Endothelial cell of umbilical vein (primary cell): ENCODE data around the gene RBM25. TPM values are rescaled to one million over a fixed set of nuclear protein-coding genes. Genes with fewer than 3 reads are reported as not detected.

Experiments
- BruUV-seq: library from RNA; stranded (reverse); fragments of 400-500 nt; replicated peaks from 2 replicates; lab custom pipeline; 2021; lab: Mats Ljungman, UMichigan
- CTCF ChIA-PET: fragments of 300-600, 350-600 bp; sonication (Branson Sonifier 250); formaldehyde crosslinking; loops from one replicate; lab custom pipeline; 2021; ENCODE audit warnings: antibody characterized with exemption, inconsistent platforms; lab: Charles Lee
- POLR2A ChIA-PET: fragments of 300-600, 350-600 bp; sonication (Branson Sonifier 250); formaldehyde crosslinking; loops from one replicate; lab custom pipeline; 2021; ENCODE audit warnings: antibody characterized with exemption, inconsistent platforms; lab: Charles Lee
- DNase-seq: peaks from one replicate; pipeline ENCODE4 v3.0.0-alpha.2; 2011; ENCODE audit warnings: low read depth, low spot score
- FAIRE-seq: peaks from 2 replicates; lab custom pipeline; 2011; peaks lifted over from hg19 to GRCh38; lab: Jason Lieb, UNC
- H2AFZ ChIP-seq: 2 replicates; pipeline ENCODE4 v1.6.0; 2012; ENCODE audit warnings: low read depth, low read length, control low read depth, inconsistent platforms
- H3K27ac ChIP-seq: 2 replicates; pipeline ENCODE4 v1.5.1; 2011; ENCODE audit warnings: low read depth, mild to moderate bottlenecking, control low read depth, low read length, moderate library complexity; ENCODE audit not compliant: insufficient read depth
- H3K27me3 ChIP-seq, 2 experiments: 2 replicates each; pipeline versions ENCODE4 v1.6.0 to v1.6.1; 2011; ENCODE audit warnings: low read length in 2 of 2, mixed read lengths in 1 of 2; ENCODE audit not compliant: control insufficient read depth in 2 of 2, insufficient read depth in 2 of 2
- H3K36me3 ChIP-seq, 2 experiments: 2 replicates in 1 of 2; 3 replicates in 1 of 2; pipeline ENCODE4 v1.5.1; 2011; ENCODE audit warnings: low read length in 2 of 2, mild to moderate bottlenecking in 1 of 2, moderate library complexity in 1 of 2; ENCODE audit not compliant: control insufficient read depth in 2 of 2, insufficient read depth in 2 of 2; ENCODE audit errors: extremely low read depth in 1 of 2
- H3K4me1 ChIP-seq: 3 replicates; pipeline ENCODE4 v1.5.1; 2011; ENCODE audit warnings: mild to moderate bottlenecking, low read length; ENCODE audit not compliant: control insufficient read depth, insufficient read depth; ENCODE audit errors: extremely low read depth
- H3K4me2 ChIP-seq: 2 replicates; pipeline ENCODE4 v1.6.1; 2011; ENCODE audit warnings: low read length, control low read depth, mixed read lengths; ENCODE audit not compliant: insufficient read depth
- H3K4me3 ChIP-seq, 3 experiments: fragments of 200-600 bp in 1 of 3; sonication (generic), shearing (Covaris generic) in 1 of 3; replicated peaks in 1 of 3; 2 replicates each; pipeline ENCODE4 v1.5.1; 2011 to 2016; ENCODE audit warnings: control low read depth in 3 of 3, low read length in 3 of 3, mild to moderate bottlenecking in 2 of 3, inconsistent platforms in 1 of 3, low read depth in 1 of 3, moderate library complexity in 1 of 3; ENCODE audit not compliant: insufficient read depth in 1 of 3
- H3K79me2 ChIP-seq: 2 replicates; pipeline ENCODE4 v1.6.0; 2012; ENCODE audit warnings: low read length, inconsistent platforms; ENCODE audit not compliant: control insufficient read depth, insufficient read depth
- H3K9ac ChIP-seq: replicated peaks from 2 replicates; pipeline ENCODE3; 2011; ENCODE audit warnings: low read length, control low read depth; ENCODE audit not compliant: insufficient read depth; ENCODE audit errors: extremely low read depth
- H3K9me1 ChIP-seq: replicated peaks from 3 replicates; pipeline ENCODE4 v1.6.0; 2011; ENCODE audit warnings: mild to moderate bottlenecking, low read length; ENCODE audit not compliant: control insufficient read depth, insufficient read depth; ENCODE audit errors: extremely low read depth
- H3K9me3 ChIP-seq: replicated peaks from 2 replicates; pipeline ENCODE4 v1.5.1; 2012; ENCODE audit warnings: low read length, inconsistent platforms; ENCODE audit not compliant: control insufficient read depth, insufficient read depth
- H4K20me1 ChIP-seq: replicated peaks from 2 replicates; pipeline ENCODE3; 2011; ENCODE audit warnings: mild to moderate bottlenecking, low read length; ENCODE audit not compliant: control insufficient read depth, insufficient read depth; ENCODE audit errors: extremely low read depth
- EZH2 ChIP-seq: IDR thresholded peaks from 2 replicates; pipeline ENCODE4 v1.6.1; 2012; ENCODE audit warnings: borderline replicate concordance, low read depth, mild to moderate bottlenecking, moderate library complexity, low read length, inconsistent platforms; ENCODE audit not compliant: severe bottlenecking
- FOS ChIP-seq: IDR thresholded peaks from 2 replicates; pipeline ENCODE4 v1.6.1; 2011; ENCODE audit warnings: mild to moderate bottlenecking, low read length, moderate library complexity, borderline replicate concordance; ENCODE audit not compliant: insufficient read depth
- GATA2 ChIP-seq: IDR thresholded peaks from 2 replicates; pipeline ENCODE4 v1.7.0; 2011; ENCODE audit warnings: low read depth, mild to moderate bottlenecking, moderate library complexity, mixed read lengths, low read length; ENCODE audit not compliant: insufficient read length, insufficient read depth
- JUN ChIP-seq: IDR thresholded peaks from 2 replicates; pipeline ENCODE4 v1.6.1; 2011; ENCODE audit warnings: borderline replicate concordance, low read depth; ENCODE audit not compliant: insufficient read length, insufficient read depth
- MYC ChIP-seq: IDR thresholded peaks from one replicate; pipeline ENCODE4 v1.6.1; 2011; ENCODE audit warnings: mild to moderate bottlenecking, low read depth, low read length
- POLR2A ChIP-seq: IDR thresholded peaks from 2 replicates; pipeline ENCODE4 v1.6.1; 2012; ENCODE audit warnings: low read depth, mild to moderate bottlenecking, control low read depth, low read length
- POLR2AphosphoS5 ChIP-seq: IDR thresholded peaks from 2 replicates; pipeline ENCODE4 v1.6.1; 2012; ENCODE audit warnings: low read depth, mild to moderate bottlenecking, control low read depth, low read length, moderate library complexity; ENCODE audit not compliant: insufficient read depth
- dilution Hi-C: fragments of 300-500 bp; cut with MboI; formaldehyde crosslinking; loops from one replicate; pipeline ENCODE4 v1.15.0; 2019; ENCODE audit warnings: low sequenced_read_pairs; ENCODE audit not compliant: extremely low pct_ligation_motif_present
- intact Hi-C: fragments of 100-400 bp; cut with micrococcal nuclease; formaldehyde crosslinking; loops from one replicate; pipeline ENCODE4 v1.10.0; 2022
- polyA plus RNA-seq, 4 experiments: library from polyadenylated mRNA; depleted of rRNA in 3 of 4; stranded (reverse) in 3 of 4; unstranded in 1 of 4; fragments of >200 nt; gene quantifications; 2 replicates each; pipeline versions ENCODE4 v1.2.1 to v1.2.3, GENCODE V29; 2011 to 2012; ENCODE audit warnings: missing spikeins in 1 of 4
- total RNA-seq: library from RNA; stranded (reverse); gene quantifications from 2 replicates; pipeline ENCODE4 v1.2.3, GENCODE V29; 2021
- TF ChIP-seq, protein P1 (sequence below): IDR thresholded peaks from 2 replicates; pipeline ENCODE4 v1.6.1; 2011; ENCODE audit not compliant: insufficient read depth, insufficient read length
- TF ChIP-seq, protein P2 (sequence below), 2 donors: IDR thresholded peaks; 1 replicate in 1 of 2; 2 replicates in 1 of 2; pipeline ENCODE4 v1.5.1; 2011; ENCODE audit warnings: low read length in 2 of 2, mild to moderate bottlenecking in 2 of 2, moderate library complexity in 2 of 2, control low read depth in 1 of 2, inconsistent platforms in 1 of 2, low read depth in 1 of 2; ENCODE audit not compliant: insufficient read depth in 1 of 2; ENCODE audit errors: extremely low read depth in 1 of 2

Gene RBM25
- total and polyA plus RNA-seq, 2 donors (not counting 3 experiments of a cell fraction or from before 2014, with no cell fraction given) = 20.6 to 86.1 TPM

DNA sequence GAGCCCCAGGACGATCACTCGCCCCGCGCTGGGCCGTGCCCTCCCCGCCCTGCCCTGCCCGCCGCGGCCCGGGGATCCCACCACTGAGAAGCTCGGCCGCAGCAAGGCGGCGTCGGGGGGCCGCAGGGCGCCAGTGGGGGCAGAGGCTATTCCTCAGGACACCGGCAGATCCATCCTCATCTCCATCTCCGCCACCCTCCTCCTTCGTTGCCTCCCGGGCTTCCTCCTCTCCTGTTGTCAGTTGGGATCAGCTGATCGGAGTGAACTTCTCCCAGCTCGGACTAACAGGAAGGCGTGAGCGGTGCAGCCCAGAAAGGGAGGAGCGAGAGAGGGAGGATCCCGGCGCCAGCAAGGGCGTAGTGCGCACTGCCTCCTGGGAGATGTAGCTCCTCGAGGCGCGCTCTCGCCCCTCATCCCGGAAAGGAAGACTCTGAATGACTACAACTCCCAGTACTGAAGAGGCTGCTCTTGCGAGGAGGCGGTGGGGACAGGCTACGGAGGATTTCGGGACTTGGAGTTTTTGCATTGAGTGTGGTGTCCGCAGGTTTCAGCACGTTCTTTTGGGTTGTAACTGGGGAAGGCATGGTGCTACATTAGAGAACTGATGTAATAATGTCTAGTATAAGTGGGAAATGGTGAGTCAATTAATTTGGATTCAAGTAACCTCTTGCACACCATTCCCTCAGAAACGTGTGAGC is 31.3 kb upstream of the RBM25 start, which contains the start of gene ZFYVE1:
ZFYVE1 (minus strand) TSS at position 262 of the 698 bp plus-strand sequence. CDS start 2,598 bp downstream, outside the sequence.
- Histone ChIP-seq H3K9me1 (no peaks in the 10 kb centered on the region), H3K79me2 (peaks cover 27% of the 10 kb centered on the region), H3K27me3 (no peaks in the 10 kb centered on the region), H3K9ac (peak within 1 kb of the TSS; percentile 73), H3K9me3 (no peaks in the 10 kb centered on the region), H3K4me2 (peak within 1 kb of the TSS; percentile 93), H3K36me3 (peaks cover 7 to 12% of the 10 kb centered on the region in 2 experiments), H2AFZ (peak within 1 kb of the TSS; percentile 76), H3K4me1 (peaks cover 6% of the 10 kb centered on the region), H3K27ac (peak within 1 kb of the TSS; percentile 62), H4K20me1 (peaks cover 5% of the 10 kb centered on the region), H3K4me3 (peak within 1 kb of the TSS; percentile 88 to 92 (median 89))
- DNase-seq (peak; percentile 99), FAIRE-seq (peak; percentile 100)
- ChIA-PET POLR2A (interaction anchor here (0.6 to 2.3 kb wide), 2 partner anchors 31 to 378 kb away, joined by 3 to 22 read pairs; partner anchors contain the start of gene RBM25), CTCF (interaction anchor here (1.0 to 1.9 kb wide), 4 partner anchors 24 to 513 kb away, joined by 3 to 4 read pairs (median 4); no protein-coding TSS in a partner anchor)
- no TSS peak for BruUV-seq
- TF ChIP-seq POLR2A (peak; percentile 85), GATA2 (no peak), POLR2AphosphoS5 (peak; percentile 30)
- TF ChIP-seq, protein P1, sequence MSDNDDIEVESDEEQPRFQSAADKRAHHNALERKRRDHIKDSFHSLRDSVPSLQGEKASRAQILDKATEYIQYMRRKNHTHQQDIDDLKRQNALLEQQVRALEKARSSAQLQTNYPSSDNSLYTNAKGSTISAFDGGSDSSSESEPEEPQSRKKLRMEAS = peak; percentile 47
- dilution Hi-C loops (no loop called here), intact Hi-C loops (loop anchor here (1.0 kb wide), 1 partner anchor 31 kb away; the partner anchor contains the start of gene RBM25)

DNA sequence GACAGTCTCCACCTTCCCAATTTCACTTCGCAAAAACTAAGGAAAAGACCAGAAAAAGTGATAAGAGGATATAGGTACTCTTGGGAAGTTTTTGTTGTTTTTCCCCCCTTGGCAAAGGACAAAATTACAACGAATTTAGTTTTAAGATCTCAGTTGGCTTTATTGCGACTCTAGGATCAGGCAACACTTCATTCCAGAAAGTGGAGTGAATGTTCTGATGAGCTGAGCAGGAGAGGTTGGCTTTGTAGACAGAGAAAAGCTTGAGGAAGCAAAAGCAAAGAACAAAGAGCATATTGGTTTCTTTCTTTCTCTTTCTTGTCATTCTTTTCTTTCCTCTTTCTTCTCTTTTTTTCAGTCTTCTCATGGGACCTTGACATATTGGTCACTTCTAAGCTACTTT is 30.8 kb upstream of the RBM25 start:
- intact Hi-C loops = loop anchor here (1.0 kb wide), 1 partner anchor 31 kb away; the partner anchor contains the start of gene RBM25
- Histone ChIP-seq H3K36me3 (peaks cover 4 to 12% of the 10 kb centered on the region in 2 experiments), H3K4me1 (peaks cover 6% of the 10 kb centered on the region), H3K9ac (no peak overlapping the region), H4K20me1 (peaks cover 5% of the 10 kb centered on the region), H3K9me1 (no peaks in the 10 kb centered on the region), H3K4me3 (peak overlapping the region; percentile 10 to 88 (median 63)), H3K27ac (no peak overlapping the region), H3K9me3 (no peaks in the 10 kb centered on the region), H3K27me3 (no peaks in the 10 kb centered on the region), H3K4me2 (peak overlapping the region; percentile 63), H2AFZ (peak overlapping the region; percentile 76), H3K79me2 (peaks cover 23% of the 10 kb centered on the region)
- POLR2A ChIA-PET = interaction anchor here (2.3 kb wide), 1 partner anchor 31 kb away, joined by 22 read pairs; the partner anchor contains the start of gene RBM25
- no peak for DNase-seq
- TSS peak; percentile 21 for BruUV-seq
- no peak for FAIRE-seq
- dilution Hi-C loops = no loop called here
- CTCF ChIA-PET = interaction anchor here (0.8 to 1.9 kb wide), 5 partner anchors 14 to 514 kb away, joined by 3 to 4 read pairs (median 4); no protein-coding TSS in a partner anchor
- TF ChIP-seq MYC = no peak
- no peak for TF ChIP-seq EZH2
- TF ChIP-seq, protein P2, sequence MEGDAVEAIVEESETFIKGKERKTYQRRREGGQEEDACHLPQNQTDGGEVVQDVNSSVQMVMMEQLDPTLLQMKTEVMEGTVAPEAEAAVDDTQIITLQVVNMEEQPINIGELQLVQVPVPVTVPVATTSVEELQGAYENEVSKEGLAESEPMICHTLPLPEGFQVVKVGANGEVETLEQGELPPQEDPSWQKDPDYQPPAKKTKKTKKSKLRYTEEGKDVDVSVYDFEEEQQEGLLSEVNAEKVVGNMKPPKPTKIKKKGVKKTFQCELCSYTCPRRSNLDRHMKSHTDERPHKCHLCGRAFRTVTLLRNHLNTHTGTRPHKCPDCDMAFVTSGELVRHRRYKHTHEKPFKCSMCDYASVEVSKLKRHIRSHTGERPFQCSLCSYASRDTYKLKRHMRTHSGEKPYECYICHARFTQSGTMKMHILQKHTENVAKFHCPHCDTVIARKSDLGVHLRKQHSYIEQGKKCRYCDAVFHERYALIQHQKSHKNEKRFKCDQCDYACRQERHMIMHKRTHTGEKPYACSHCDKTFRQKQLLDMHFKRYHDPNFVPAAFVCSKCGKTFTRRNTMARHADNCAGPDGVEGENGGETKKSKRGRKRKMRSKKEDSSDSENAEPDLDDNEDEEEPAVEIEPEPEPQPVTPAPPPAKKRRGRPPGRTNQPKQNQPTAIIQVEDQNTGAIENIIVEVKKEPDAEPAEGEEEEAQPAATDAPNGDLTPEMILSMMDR (IDR thresholded peaks at IDR 0.05; ENCODE audit: extremely low read depth in 1 of 2, insufficient read depth in 1 of 2, low read depth in 1 of 2, low read length in 2 of 2) = no peak
- no peak for TF ChIP-seq GATA2
- TF ChIP-seq POLR2AphosphoS5 = no peak
- TF ChIP-seq, protein P1 = no peak
- TF ChIP-seq POLR2A = no peak
- TF ChIP-seq JUN = no peak
- no peak for TF ChIP-seq FOS
